ENCODE results near the gene HBP1. TPM values are rescaled to one million over a fixed set of nuclear protein-coding genes. Genes with fewer than 3 reads are reported as not detected.

Gene HBP1
- total and polyA plus RNA-seq, 2 of the 13 experiments (the other 11 are each of a cell fraction or from before 2014, with no cell fraction given): 22.9 to 44.1 TPM

- peak; percentile 24; the same call in 1 of the 2 replicates for TF ChIP-seq KDM2A (CRISPR knock-in tag; IDR thresholded peaks at IDR 0.05; ENCODE audit: borderline replicate concordance, low read depth)
- TF ChIP-seq GMEB1 (CRISPR knock-in tag; IDR thresholded peaks at IDR 0.05; ENCODE audit: borderline replicate concordance): peak; percentile 49; the same call in 1 of the 2 replicates
- TF ChIP-seq MTA1 (CRISPR knock-in tag; IDR thresholded peaks at IDR 0.05; ENCODE audit: borderline replicate concordance): no peak
- no peak for TF ChIP-seq E2F1 (CRISPR knock-in tag; IDR thresholded peaks at IDR 0.05)
- peak; percentile 98 for TF ChIP-seq MAX (IDR thresholded peaks at IDR 0.05)
- TF ChIP-seq THAP11 (CRISPR knock-in tag; IDR thresholded peaks at IDR 0.05): peak; percentile 98
- no peak; the same call in 1 of the 2 replicates for TF ChIP-seq IRF9 (CRISPR knock-in tag; IDR thresholded peaks at IDR 0.05; ENCODE audit: borderline replicate concordance)
- TF ChIP-seq ZBTB33 (CRISPR knock-in tag; IDR thresholded peaks at IDR 0.05): no peak
- peak; percentile 70 for TF ChIP-seq BHLHE40 (IDR thresholded peaks at IDR 0.05; ENCODE audit: low read length)
- TF ChIP-seq PRPF4 (IDR thresholded peaks at IDR 0.05; ENCODE audit: low read depth, low read length, poor library complexity, severe bottlenecking): no peak
- TF ChIP-seq ZBTB4 (CRISPR knock-in tag; IDR thresholded peaks at IDR 0.05; ENCODE audit: borderline replicate concordance): no peak
- peak; percentile 41; the same call in 1 of the 2 replicates for TF ChIP-seq ZNF788 (CRISPR knock-in tag; IDR thresholded peaks at IDR 0.05; ENCODE audit: borderline replicate concordance)
- peak; percentile 47 to 67; a peak in 3 of 4 replicates for TF ChIP-seq POLR2A (IDR thresholded peaks at IDR 0.05; ENCODE audit: insufficient read depth in 1 of 2, low read depth in 2 of 2, low read length in 2 of 2)
- no peak for TF ChIP-seq TBX3 (IDR thresholded peaks at IDR 0.05; ENCODE audit: borderline replicate concordance)
- no peak for TF ChIP-seq GATA4 (IDR thresholded peaks at IDR 0.05; ENCODE audit: borderline replicate concordance, low read depth)
- TF ChIP-seq ZMAT5 (CRISPR knock-in tag; IDR thresholded peaks at IDR 0.05; ENCODE audit: borderline replicate concordance, low read depth): no peak
- TF ChIP-seq GFI1 (CRISPR knock-in tag; IDR thresholded peaks at IDR 0.05; ENCODE audit: borderline replicate concordance): peak; percentile 85; the same call in 1 of the 2 replicates
- 0 out of 2 replicates have a peak, but pooled peaks have one; percentile 3 for TF ChIP-seq GATAD2A (CRISPR knock-in tag; IDR thresholded peaks at IDR 0.05)
Observed at GRCh38 chr7:107168233-107169119, at the start of gene HBP1 (continued).

Measured in HepG2 (cell line).